ENCODE data around the gene PRKACG.
"Not testable (repeated sequence)": the region's sequence is repeated elsewhere in the genome, so short reads cannot be mapped to it uniquely, and the experiment has no call there.

Gene PRKACG

DNA sequence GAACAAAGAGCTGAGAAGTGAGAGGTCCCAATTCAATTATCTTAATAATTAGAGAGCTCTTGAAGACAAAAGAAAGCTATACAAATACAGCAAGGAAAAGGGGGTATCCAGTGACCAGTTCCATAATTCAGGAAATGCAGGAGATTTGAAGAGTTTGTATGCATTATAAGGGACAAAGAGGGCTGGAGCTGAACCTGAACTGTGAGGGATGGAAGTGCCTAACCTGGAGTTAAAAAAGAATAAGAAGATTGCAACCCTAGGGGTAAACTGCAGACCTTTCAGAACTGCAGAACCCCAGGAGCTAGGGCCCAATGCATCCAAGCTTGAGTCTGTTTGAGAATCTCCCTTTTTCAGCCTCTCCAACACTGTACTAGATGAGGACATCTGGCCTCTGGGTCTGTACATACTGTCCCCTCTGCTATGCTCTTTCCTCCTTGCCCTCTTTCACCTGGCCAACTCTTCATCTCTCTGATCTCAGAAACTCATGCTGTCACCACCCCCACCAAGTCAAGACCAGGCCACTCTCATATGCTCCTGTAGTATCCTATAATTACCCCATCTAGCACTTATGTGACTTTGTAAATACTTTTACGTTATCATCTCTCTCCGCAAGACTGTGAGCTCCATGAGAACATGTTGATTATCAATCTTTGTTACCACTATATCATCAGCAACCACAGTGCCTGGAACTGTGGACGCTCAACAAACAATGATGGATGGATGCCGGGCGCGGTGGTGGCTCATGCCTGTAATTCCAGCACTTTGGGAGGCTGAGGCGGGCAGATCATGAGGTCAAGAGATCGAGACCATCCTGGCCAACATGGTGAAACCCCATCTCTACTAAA, 6.6 kb upstream of the PRKACG start:
- no peak for DNase-seq

GRCh38 chr9:69019808-69020207, 5.9 kb upstream of the PRKACG start:
- peak; percentile 61 for DNase-seq

GRCh38 chr9:69018737-69019136, 4.8 kb upstream of the PRKACG start:
- DNase-seq = no peak

DNA sequence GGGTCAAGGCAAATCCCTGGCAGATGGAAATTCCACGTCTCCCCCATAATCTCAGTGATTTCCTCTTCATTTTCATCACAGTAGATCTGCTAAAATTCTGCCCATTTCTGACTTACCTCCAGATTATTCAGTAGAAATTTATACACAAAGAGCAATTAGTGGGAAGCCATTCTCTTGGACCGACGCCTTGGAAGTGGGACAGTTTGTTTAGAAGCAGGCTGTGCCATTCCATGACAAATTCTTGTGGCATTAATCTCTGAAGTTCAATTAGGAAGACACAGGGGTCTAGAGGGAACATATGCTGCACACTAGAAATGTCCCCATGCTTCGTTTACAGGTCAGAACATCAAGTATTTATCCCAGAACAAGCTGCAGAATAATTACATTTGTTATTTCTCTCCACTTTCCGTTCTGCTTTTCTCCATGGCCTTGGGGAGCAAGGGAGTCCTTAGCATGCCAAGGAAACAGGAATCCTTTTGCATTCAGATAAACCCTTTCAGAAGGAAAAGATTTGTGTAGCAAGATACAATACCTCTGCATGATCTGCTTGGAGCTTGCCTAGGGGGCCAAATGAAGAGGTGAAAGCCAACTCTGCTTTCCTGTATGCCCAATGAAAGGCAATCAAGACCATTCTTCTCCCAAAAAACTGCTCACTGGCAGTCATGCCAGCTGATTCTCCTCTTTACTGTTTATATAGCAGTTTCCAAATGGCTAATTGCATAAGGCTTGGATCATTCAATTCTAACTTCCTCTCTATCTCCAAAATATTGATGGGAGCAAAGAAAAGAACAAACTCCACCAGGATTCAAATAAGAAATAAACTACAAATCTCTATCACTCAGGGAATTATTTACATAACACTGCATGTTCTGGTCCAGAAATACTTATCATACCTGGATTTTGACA, 2.5 kb upstream of the PRKACG start:
- DNase-seq = no peak

DNA sequence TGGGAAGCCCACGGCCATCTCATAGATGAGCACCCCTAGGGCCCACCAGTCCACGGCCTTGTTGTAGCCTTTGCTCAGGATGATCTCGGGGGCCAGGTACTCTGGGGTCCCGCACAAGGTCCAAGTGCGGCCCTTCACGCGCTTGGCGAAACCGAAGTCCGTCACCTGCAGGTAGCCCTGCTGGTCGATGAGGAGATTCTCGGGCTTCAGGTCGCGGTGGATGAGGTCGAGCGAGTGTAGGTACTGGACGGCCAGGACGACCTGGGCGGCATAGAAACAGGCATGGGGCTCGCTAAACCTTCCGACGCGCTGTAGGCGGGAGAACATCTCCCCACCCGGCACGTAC, 558 bp downstream of the PRKACG start:
- no peak for DNase-seq

- DNase-seq = no peak
These were observed 1.1 kb downstream of the PRKACG start for GRCh38 chr9:69012696-69013381.

DNA sequence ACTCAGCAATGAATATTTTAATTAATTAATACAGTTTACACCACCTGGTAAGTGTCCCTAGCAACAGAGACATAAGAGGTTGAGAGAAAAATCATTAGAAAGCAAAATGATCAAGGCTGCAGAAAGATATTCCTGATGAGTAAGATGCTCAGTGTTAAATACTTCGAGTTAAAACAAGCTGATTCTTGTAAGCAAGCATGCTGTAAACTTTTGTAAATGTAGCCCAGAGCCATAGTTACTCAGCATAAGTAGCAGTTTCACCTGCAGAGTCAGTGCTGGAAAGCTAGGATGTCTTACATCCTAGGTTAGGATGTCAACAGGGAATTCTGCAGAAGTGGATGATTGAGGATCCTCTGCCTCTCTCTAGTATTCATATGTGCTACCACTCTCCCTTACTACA, 4.2 kb downstream of the PRKACG start:
- DNase-seq = no peak

DNA sequence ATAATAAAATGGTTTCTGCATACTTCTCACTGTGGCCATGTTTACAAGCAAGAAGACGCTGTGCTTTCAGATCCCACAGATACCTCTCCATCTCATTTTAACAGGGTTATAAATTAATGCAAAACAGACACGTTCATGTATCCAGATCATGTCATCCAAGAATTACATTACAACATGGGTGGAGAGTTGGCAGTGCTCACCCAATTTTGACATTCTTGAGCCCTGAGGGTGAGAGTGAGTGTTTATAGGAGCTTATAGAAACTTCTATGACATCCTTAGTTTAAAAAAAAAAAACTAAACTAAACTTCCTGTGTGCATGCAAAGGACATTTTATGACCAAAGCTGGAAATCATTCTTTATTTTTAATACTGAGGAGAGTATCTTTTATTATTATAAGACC, 9.1 kb downstream of the PRKACG start:
- DNase-seq = no peak

- DNase-seq = no peak
These were observed 10.9 kb downstream of the PRKACG start for GRCh38 chr9:69003051-69003450.

GRCh38 chr9:69001921-69002320, 12.0 kb downstream of the PRKACG start:
- DNase-seq = no peak

- peak; percentile 80 for DNase-seq
These were observed 14.4 kb downstream of the PRKACG start for GRCh38 chr9:68999393-69000105.

DNA sequence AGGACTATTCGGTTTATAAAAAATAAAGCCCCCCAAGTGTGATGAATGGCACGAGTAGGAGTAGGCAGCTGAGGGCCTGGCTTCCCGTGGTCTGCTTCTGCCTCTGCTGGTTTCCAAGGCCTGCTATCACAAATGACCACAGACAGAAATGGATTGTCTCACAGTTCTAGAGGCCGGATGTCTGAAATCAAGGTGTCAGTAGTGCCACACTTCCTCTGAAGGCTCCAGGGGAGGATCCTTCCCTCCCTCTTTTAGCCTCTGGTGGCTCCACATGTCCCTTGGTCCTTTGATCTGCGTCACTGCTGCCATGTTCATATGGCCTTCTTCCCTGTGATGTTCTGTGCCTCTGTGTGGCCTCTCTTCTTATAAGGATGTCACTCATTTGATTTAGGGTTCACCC, 15.1 kb downstream of the PRKACG start:
- no peak for DNase-seq

DNA sequence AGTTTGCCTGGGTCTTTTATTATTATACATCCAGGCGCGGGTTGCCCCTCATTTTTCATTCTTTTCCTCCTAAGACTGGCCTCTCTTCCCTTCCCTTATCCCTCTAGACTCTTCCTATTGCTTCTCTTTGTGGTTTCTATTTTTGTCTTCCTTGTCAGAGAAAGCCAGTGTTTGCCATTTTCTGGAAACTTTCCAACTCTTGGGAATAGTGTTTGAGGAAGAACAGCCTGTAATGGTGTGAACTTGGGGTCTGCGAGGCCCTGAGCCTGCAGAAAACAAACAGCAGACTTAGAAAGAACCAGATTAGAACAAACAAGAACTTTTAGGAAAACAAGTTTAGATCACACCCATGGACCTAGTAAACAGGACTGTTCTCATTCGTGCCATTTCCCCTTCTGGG, 15.5 kb downstream of the PRKACG start:
- no peak for DNase-seq

- DNase-seq = no peak
These were observed 16.2 kb downstream of the PRKACG start for GRCh38 chr9:68997666-68998065.

DNA sequence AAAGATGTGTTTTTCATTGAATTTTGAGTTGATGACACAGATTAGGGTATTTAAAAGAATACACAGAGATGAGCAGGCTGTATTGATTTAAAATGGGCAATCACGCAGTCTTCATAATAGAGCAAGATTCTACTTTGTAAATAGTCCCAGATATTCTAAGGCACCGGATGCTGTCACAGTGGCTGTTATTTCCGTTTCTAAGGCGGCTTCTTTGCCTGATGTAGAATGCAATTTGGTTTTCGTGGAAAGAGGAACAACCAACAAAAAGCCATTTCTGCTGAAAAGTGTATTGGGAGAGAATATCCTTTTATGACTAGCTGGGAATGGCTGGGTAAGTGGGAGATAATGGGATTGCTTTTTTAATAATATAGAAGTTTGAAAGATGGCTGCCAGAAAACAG, 17.5 kb downstream of the PRKACG start:
- DNase-seq = peak; percentile 25

DNA sequence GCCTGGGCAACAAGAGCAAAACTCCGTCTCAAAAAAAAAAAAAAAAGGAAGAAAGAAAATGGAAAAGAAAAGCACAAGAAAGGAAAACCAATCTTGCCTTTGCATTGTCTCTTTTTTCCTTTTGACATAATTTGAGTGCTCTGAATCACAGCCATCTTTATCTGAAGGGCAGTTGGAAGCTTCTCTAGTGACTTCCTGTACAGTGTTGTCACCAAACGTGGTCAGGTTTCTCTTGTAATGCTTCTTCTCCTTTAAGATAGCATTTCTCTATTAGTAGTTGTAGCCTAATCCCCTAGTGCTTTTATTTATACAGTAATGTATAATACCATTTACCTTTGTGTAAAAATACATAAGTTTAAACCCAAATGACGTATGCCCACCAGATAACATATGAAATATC, 18.1 kb downstream of the PRKACG start:
- no peak for DNase-seq

DNA sequence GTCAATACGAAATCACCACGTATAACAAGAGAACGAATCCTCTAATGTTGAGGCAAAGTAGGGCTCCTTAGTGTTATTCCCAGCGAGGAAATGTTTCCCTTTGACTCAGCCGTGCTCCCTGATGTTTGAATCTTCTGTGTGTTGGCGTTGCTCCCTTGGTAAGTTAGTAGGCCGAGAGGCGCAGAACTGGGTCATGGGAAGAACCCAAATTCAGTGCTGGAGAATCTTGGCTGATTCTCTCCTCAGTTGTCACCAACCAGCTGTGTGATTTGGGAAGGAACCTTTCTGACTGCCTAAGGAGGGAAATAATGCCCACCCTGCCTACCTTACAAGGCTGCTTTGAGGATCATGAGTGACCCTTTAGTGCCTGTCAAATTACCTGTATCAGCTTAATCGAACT, 22.5 kb downstream of the PRKACG start:
- DNase-seq = no peak

DNA sequence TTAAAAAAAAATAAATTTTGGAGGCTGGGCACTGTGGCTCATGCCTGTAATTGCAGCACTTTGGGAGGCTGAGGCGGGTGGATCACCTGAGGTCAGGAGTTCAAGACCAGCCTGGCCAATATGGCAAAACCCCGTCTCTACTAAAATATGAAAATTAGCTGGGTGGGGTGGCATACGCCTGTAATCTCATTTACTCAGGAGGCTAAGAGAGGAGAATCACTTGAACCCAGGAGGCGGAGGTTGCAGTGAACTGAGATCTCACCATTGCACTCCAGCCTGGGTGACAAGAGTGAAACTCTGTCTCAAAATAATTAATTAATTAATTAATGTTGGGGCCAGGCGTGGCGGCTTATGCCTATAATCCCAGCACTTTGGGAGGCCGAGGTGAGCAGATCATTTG, 27.0 kb downstream of the PRKACG start:
- DNase-seq = not testable (repeated sequence)

DNA sequence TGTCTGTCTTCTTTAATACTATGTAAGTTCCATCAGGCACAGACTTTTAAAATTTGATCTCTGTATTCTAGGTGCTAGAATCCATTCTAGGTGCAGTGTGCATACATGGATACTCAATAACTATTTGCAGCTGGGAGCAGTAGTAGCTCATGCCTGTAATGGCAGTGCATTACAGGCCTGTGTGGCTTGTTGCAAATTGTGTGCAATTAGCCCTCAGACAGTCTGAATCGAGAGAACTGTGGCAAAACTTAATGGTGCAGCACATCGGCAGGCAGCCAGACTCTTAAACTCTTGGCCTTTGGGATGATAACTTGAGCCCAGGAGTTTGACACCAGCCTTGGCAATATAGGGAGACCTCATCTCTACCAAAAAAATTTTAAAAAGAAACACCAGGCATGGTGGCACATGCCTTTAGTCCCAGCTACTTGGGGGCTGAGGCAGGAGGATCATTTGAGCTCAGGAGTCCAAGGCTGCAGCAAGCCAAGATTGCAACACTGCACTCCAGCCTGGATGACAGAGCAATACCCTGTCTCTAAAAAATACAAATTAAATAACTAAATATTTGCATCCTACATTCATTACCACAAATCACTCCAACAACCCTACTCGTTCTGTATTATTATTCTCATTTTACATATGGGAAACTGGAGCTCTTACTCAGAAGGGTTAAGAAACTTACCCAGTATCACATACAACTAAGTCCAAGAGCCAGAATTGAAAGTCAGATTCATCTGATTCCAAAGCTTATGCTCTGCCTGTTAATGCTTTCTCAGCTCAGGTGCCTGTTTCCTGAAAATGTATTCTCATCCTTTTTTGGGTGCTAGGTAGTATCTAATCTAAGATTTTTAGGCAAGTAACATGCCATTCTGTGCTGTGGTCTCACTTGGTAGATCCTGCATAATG, 30.1 kb downstream of the PRKACG start:
- no peak for DNase-seq

DNA sequence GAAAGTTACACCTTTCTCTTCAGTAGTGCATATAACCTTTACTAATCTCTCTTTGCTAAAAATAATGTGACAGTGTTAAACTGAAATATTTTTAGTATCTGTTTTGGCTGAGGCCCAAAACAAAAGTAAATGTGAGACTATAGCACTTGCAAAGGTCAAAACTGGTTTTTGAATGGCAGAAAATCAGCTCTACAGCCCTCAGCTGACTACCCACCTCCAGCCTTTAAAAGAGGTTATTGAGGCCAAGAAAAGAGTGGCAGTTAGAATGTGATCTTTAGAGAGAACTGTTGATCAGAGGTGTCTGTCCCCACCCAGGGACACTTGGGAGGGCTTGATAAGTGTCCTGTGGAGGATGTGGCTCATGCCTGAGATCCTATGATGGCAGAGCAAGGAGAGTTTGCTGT, 30.9 kb downstream of the PRKACG start:
- DNase-seq = no peak

DNA sequence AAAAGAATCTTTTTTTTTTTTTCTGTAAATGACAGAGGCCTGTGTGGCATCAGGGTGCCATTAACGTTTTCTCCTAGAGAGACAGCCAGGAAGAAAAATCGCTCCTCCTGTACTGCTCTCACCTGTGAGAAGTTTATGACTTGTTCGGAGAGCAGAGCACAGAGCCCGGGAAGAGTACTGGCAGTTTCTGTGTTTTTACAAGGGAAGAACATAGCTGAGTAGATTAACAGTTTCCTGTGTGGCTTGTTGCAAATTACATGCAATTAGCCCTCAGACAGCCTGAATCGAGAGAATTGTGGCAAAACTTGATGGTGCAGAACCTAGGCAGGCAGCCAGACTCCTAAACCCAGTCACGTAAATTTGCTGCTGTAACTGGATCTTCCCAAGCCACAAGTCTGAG, 32.1 kb downstream of the PRKACG start:
- DNase-seq = no peak

Data from CD4-positive, alpha-beta T cell treated with Interleukin-17A for 1 hour (primary cell).